Common myeloid progenitor, CD34-positive (primary cell): Measurements from ENCODE around the gene MST1R.

Source experiments
- CTCF ChIA-PET: fragments of 350-600 bp; sonication (Branson Sonifier 250); formaldehyde crosslinking; loops from one replicate; lab custom pipeline; 2021; ENCODE audit warnings: antibody characterized with exemption; lab: Charles Lee
- POLR2A ChIA-PET: fragments of 350-600 bp; sonication (Branson Sonifier 250); formaldehyde crosslinking; loops from one replicate; lab custom pipeline; 2021; ENCODE audit warnings: antibody characterized with exemption; lab: Charles Lee
- DNase-seq, 3 donors: peaks; one replicate each; pipeline versions ENCODE4 v3.0.0 to v3.0.0-alpha.2; 2013
- H3K27ac ChIP-seq, 2 experiments: 1 replicate in 1 of 2; 2 replicates in 1 of 2; pipeline ENCODE4 v1.7.0; 2013; ENCODE audit warnings: inconsistent platforms in 2 of 2, low read length in 2 of 2, mild to moderate bottlenecking in 2 of 2, low read depth in 1 of 2, moderate library complexity in 1 of 2; ENCODE audit not compliant: severe bottlenecking in 2 of 2, insufficient read depth in 1 of 2, poor library complexity in 1 of 2
- H3K27me3 ChIP-seq, 5 experiments: replicated peaks in 2 of 5; 1 replicate in 3 of 5; 2 replicates in 2 of 5; pipeline versions ENCODE4 v1.6.1 to v1.7.0; 2013; ENCODE audit warnings: low read length in 4 of 5, mild to moderate bottlenecking in 2 of 5, moderate library complexity in 2 of 5, inconsistent platforms in 1 of 5; ENCODE audit not compliant: insufficient read depth in 5 of 5, control insufficient read depth in 4 of 5
- H3K36me3 ChIP-seq, 4 experiments: 1 replicate in 2 of 4; 2 replicates in 2 of 4; pipeline versions ENCODE4 v1.6.1 to v1.7.0; 2013; ENCODE audit warnings: low read length in 3 of 4, control low read depth in 1 of 4, mild to moderate bottlenecking in 1 of 4; ENCODE audit not compliant: control insufficient read depth in 4 of 4, insufficient read depth in 4 of 4
- H3K4me1 ChIP-seq, 4 experiments: 1 replicate in 3 of 4; 2 replicates in 1 of 4; pipeline versions ENCODE4 v1.6.1 to v1.7.1; 2013; ENCODE audit warnings: low read length in 3 of 4, mild to moderate bottlenecking in 3 of 4, control low read depth in 1 of 4, inconsistent platforms in 1 of 4, moderate library complexity in 1 of 4; ENCODE audit not compliant: control insufficient read depth in 4 of 4, insufficient read depth in 4 of 4; ENCODE audit errors: control extremely low read depth in 1 of 4
- H3K4me3 ChIP-seq, 7 experiments: 1 replicate in 4 of 7; 2 replicates in 3 of 7; pipeline versions ENCODE4 v1.5.1 to v1.7.0; 2013; ENCODE audit warnings: mild to moderate bottlenecking in 7 of 7, low read length in 6 of 7, moderate library complexity in 6 of 7, inconsistent platforms in 2 of 7, low read depth in 2 of 7, control low read depth in 1 of 7; ENCODE audit not compliant: insufficient read depth in 4 of 7, control insufficient read depth in 1 of 7; ENCODE audit errors: extremely low read depth in 1 of 7
- H3K9me3 ChIP-seq, 5 experiments: 1 replicate in 4 of 5; 2 replicates in 1 of 5; pipeline versions ENCODE4 v1.6.1 to v1.7.1; 2013; ENCODE audit warnings: low read length in 4 of 5, mild to moderate bottlenecking in 2 of 5, inconsistent platforms in 1 of 5, low read depth in 1 of 5, moderate library complexity in 1 of 5; ENCODE audit not compliant: control insufficient read depth in 4 of 5, insufficient read depth in 2 of 5; ENCODE audit errors: control extremely low read depth in 1 of 5
- WGBS: methylation state at CpG from one replicate; pipeline ENCODE4 v1.1.5; 2013; ENCODE audit not compliant: insufficient coverage; 5-methylcytosine and 5-hydroxymethylcytosine counted together

The MST1R gene

DNA sequence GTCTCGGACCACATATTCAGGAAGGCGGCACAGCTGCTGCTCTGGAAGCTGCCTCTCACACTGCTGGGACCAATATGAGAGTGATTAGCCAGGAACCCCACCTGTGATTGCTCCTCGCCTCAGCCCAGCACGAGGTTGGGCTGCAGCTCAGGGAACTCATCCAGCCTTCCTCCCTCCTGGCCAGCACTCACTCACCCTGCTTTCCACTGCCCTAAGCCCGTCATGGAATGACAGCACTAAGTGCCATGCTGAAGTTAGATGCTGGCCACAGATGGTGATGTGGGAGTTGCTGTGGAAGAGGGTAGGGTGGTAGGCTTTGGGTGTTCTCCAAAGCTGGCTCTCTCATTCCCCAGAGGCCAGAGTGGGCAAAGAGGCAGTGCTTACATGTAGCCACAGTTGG is 7.3 kb downstream of the MST1R start:
- H3K27me3 ChIP-seq: no peaks in the 10 kb centered on the region
- no peak for DNase-seq
- H3K4me1 ChIP-seq: no peaks in the 10 kb centered on the region
- no peak overlapping the region for H3K4me3 ChIP-seq
- no peaks in the 10 kb centered on the region for H3K36me3 ChIP-seq
- ChIA-PET POLR2A (no interaction called here), CTCF (interaction anchor here (1.1 to 2.2 kb wide), 4 partner anchors 11 to 112 kb away, joined by 3 to 7 read pairs (median 4); no protein-coding TSS in a partner anchor)
- 100% methylated on average over 4 of the region's 5 CpGs for WGBS
- H3K9me3 ChIP-seq: no peaks in the 10 kb centered on the region
- no peak overlapping the region for H3K27ac ChIP-seq

- Histone ChIP-seq H3K27me3 (no peaks in the 10 kb centered on the region), H3K4me3 (no peak overlapping the region), H3K36me3 (no peaks in the 10 kb centered on the region), H3K9me3 (no peaks in the 10 kb centered on the region), H3K4me1 (no peaks in the 10 kb centered on the region), H3K27ac (no peak overlapping the region)
- ChIA-PET CTCF (interaction anchor here (0.8 to 2.2 kb wide), 5 partner anchors 11 to 112 kb away, joined by 3 to 7 read pairs (median 3); no protein-coding TSS in a partner anchor), POLR2A (no interaction called here)
- no peak for DNase-seq
- 99% methylated on average over 8 of the region's 9 CpGs for WGBS
Observed at GRCh38 chr3:49895791-49896190, 7.9 kb downstream of the MST1R start.

DNA sequence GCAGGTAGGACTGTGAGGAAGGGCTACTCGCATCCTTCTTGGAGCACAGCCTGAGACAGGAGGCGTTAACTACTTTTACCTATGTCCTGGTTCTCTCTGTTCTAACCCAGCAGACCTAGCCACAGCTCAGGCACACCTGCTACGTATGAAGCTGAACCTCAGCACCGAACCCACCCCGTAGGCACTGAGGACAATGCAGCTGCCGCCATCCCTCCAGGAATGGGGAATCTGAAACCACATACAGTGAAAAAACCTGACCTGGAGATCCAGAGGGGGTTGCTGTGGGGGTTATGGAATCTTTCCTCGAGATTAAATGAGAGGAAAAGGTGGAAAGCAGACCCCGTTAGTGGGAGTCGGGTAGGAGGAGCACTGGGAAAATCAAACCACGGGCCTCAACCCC is 14.4 kb downstream of the MST1R start:
- H3K36me3 ChIP-seq: no peaks in the 10 kb centered on the region
- no peak overlapping the region for H3K4me3 ChIP-seq
- H3K27me3 ChIP-seq: no peaks in the 10 kb centered on the region
- no peak for DNase-seq
- no peaks in the 10 kb centered on the region for H3K4me1 ChIP-seq
- CTCF ChIA-PET: interaction anchor here (1.6 kb wide), 1 partner anchor 9 kb away, joined by 6 read pairs; no protein-coding TSS in a partner anchor
- no peak overlapping the region for H3K27ac ChIP-seq
- 93% methylated on average over 10 of the region's 10 CpGs for WGBS
- POLR2A ChIA-PET: no interaction called here
- no peaks in the 10 kb centered on the region for H3K9me3 ChIP-seq

- no peak for DNase-seq
- no peaks in the 10 kb centered on the region for H3K36me3 ChIP-seq
- no peaks in the 10 kb centered on the region for H3K27me3 ChIP-seq
- POLR2A ChIA-PET: no interaction called here
- H3K9me3 ChIP-seq: no peaks in the 10 kb centered on the region
- CTCF ChIA-PET: no interaction called here
- H3K27ac ChIP-seq: no peak overlapping the region
- peaks cover 0 to 3% (median 0%) of the 10 kb centered on the region in 4 experiments for H3K4me1 ChIP-seq
- no peak overlapping the region for H3K4me3 ChIP-seq
Observed at GRCh38 chr3:49886922-49887265, 16.8 kb downstream of the MST1R start.

DNA sequence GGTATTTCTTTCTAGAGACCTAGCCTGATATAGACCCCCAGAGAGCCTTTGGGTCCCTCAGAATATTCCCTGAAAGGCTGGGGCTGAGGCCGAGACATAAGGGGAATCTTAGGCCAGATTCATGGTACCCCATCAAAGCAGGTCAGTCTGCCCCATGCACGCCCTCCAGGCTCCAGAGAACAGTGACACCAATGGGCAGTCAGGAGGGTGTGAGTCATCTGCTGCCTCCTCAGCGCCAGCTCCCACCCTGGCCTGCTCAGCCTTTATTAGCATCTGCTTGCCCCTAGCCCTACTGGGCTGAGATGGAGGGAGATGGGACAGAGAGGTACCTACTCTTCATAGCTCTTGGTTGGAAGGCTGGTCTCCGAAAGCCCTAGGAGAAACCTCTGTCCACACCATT is 19.7 kb downstream of the MST1R start:
- peaks cover 0 to 6% (median 0%) of the 10 kb centered on the region in 4 experiments for H3K4me1 ChIP-seq
- POLR2A ChIA-PET: no interaction called here
- H3K27me3 ChIP-seq: no peaks in the 10 kb centered on the region
- CTCF ChIA-PET: interaction anchor here (1.6 to 5.2 kb wide), 3 partner anchors 12 to 43 kb away, joined by 5 to 26 read pairs (median 7); no protein-coding TSS in a partner anchor
- no peak overlapping the region for H3K4me3 ChIP-seq
- DNase-seq: no peak
- no peaks in the 10 kb centered on the region for H3K9me3 ChIP-seq
- H3K36me3 ChIP-seq: no peaks in the 10 kb centered on the region
- WGBS: 100% methylated on average over 2 of the region's 4 CpGs
- no peak overlapping the region for H3K27ac ChIP-seq

DNA sequence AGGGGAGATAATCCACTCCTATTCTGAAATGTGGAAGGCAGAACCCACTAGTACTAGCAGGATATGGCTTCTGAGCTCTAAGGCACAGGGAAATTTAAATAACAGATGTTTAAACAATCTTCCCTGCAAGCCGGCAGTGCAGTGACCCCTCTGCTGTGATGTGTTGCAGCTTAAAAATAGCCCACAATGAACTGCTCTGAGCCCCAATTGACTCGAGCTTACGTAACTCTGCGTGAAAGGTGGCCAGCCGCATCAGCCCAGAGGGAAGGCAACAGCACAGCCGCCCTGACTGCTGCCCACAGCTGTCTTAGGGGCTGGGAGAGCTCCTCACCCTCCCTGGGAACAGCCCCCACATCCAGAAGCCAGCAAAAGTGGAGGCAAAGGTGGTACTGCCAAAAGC is 21.5 kb downstream of the MST1R start:
- 74% methylated on average over 6 of the region's 6 CpGs for WGBS
- POLR2A ChIA-PET: no interaction called here
- no peaks in the 10 kb centered on the region for H3K9me3 ChIP-seq
- no peak overlapping the region for H3K4me3 ChIP-seq
- no peaks in the 10 kb centered on the region for H3K27me3 ChIP-seq
- H3K4me1 ChIP-seq: peaks cover 0 to 6% (median 0%) of the 10 kb centered on the region in 4 experiments
- no peaks in the 10 kb centered on the region for H3K36me3 ChIP-seq
- CTCF ChIA-PET: interaction anchor here (1.0 to 5.2 kb wide), 7 partner anchors 10 to 134 kb away, joined by 3 to 26 read pairs (median 8); partner anchors contain the start of gene INKA1
- DNase-seq: no peak
- H3K27ac ChIP-seq: no peak overlapping the region

GRCh38 chr3:49880581-49881315 is 22.9 kb downstream of the MST1R start:
- no peaks in the 10 kb centered on the region for H3K27me3 ChIP-seq
- no peaks in the 10 kb centered on the region for H3K36me3 ChIP-seq
- no peak overlapping the region for H3K27ac ChIP-seq
- H3K9me3 ChIP-seq: no peaks in the 10 kb centered on the region
- ChIA-PET CTCF (interaction anchor here (0.9 to 5.2 kb wide), 7 partner anchors 9 to 79 kb away, joined by 3 to 26 read pairs (median 8); partner anchors contain the start of gene INKA1), POLR2A (no interaction called here)
- no peak overlapping the region for H3K4me3 ChIP-seq
- WGBS: 73% methylated on average over 3 of the region's 6 CpGs
- H3K4me1 ChIP-seq: peaks cover 0 to 6% (median 0%) of the 10 kb centered on the region in 4 experiments
- DNase-seq: peak in 1 of 3 donors; percentile 9
